Astrocyte (in vitro differentiated cells and primary cell): ENCODE data around the gene KIFAP3. TPM values are rescaled to one million over a fixed set of nuclear protein-coding genes. Genes with fewer than 3 reads are reported as not detected.

Experiments
- DNase-seq: peaks from one replicate; pipeline ENCODE4 v3.0.0-alpha.2; 2010; ENCODE audit warnings: low read depth
- FAIRE-seq: peaks from 2 replicates; lab custom pipeline; 2011; peaks lifted over from hg19 to GRCh38; lab: Jason Lieb, UNC
- H2AFZ ChIP-seq: 2 replicates; pipeline ENCODE4 v1.6.0; 2012; ENCODE audit warnings: low read depth, low read length, inconsistent platforms
- H3K27ac ChIP-seq: 2 replicates; pipeline ENCODE4 v1.5.1; 2011; ENCODE audit warnings: low read depth, low read length, inconsistent platforms
- H3K27me3 ChIP-seq: 2 replicates; pipeline ENCODE4 v1.6.0; 2011; ENCODE audit warnings: low read length, inconsistent platforms; ENCODE audit not compliant: insufficient read depth
- H3K36me3 ChIP-seq: 2 replicates; pipeline ENCODE4 v1.5.1; 2011; ENCODE audit warnings: low read length, inconsistent platforms; ENCODE audit not compliant: insufficient read depth
- H3K4me1 ChIP-seq: 2 replicates; pipeline ENCODE4 v1.5.1; 2011; ENCODE audit warnings: low read length, inconsistent platforms; ENCODE audit not compliant: insufficient read depth
- H3K4me2 ChIP-seq: 2 replicates; pipeline ENCODE4 v1.6.0; 2012; ENCODE audit warnings: low read length, inconsistent platforms
- H3K4me3 ChIP-seq: 2 replicates; pipeline ENCODE4 v1.5.1; 2011; ENCODE audit warnings: low read depth, mild to moderate bottlenecking, low read length, inconsistent platforms; ENCODE audit not compliant: insufficient read depth
- H3K79me2 ChIP-seq: 2 replicates; pipeline ENCODE4 v1.6.0; 2012; ENCODE audit warnings: mild to moderate bottlenecking, low read length, inconsistent platforms; ENCODE audit not compliant: insufficient read depth
- H3K9ac ChIP-seq: 2 replicates; pipeline ENCODE4 v1.6.0; 2012; ENCODE audit warnings: mild to moderate bottlenecking, low read length, inconsistent platforms
- H3K9me3 ChIP-seq: 2 replicates; pipeline ENCODE4 v1.5.1; 2012; ENCODE audit warnings: low read depth, mild to moderate bottlenecking, low read length, inconsistent platforms; ENCODE audit not compliant: insufficient read depth
- H4K20me1 ChIP-seq: 2 replicates; pipeline ENCODE4 v1.6.0; 2012; ENCODE audit warnings: low read length, inconsistent platforms; ENCODE audit not compliant: insufficient read depth
- H3K27ac Mint-ChIP-seq: one replicate; pipeline ENCODE4 v1.8.0; 2021; ENCODE audit warnings: mild to moderate bottlenecking, mixed read lengths; ENCODE audit not compliant: unreplicated experiment
- H3K27me3 Mint-ChIP-seq: one replicate; pipeline ENCODE4 v1.8.0; 2021; ENCODE audit warnings: low read depth, mixed read lengths; ENCODE audit not compliant: unreplicated experiment
- H3K36me3 Mint-ChIP-seq: one replicate; pipeline ENCODE4 v1.8.0; 2021; ENCODE audit warnings: low read depth, mixed read lengths; ENCODE audit not compliant: unreplicated experiment
- H3K4me1 Mint-ChIP-seq: one replicate; pipeline ENCODE4 v1.8.0; 2021; ENCODE audit warnings: low read depth, mixed read lengths; ENCODE audit not compliant: unreplicated experiment
- H3K4me3 Mint-ChIP-seq: one replicate; pipeline ENCODE4 v1.8.0; 2021; ENCODE audit warnings: mild to moderate bottlenecking, moderate library complexity, mixed read lengths; ENCODE audit not compliant: unreplicated experiment
- H3K9me3 Mint-ChIP-seq: one replicate; pipeline ENCODE4 v1.8.0; 2021; ENCODE audit warnings: mild to moderate bottlenecking, mixed read lengths; ENCODE audit not compliant: unreplicated experiment
- EZH2 ChIP-seq: IDR thresholded peaks from 2 replicates; pipeline ENCODE4 v1.6.1; 2012; ENCODE audit warnings: mild to moderate bottlenecking, low read length, inconsistent platforms; ENCODE audit not compliant: insufficient read depth
- total RNA-seq: library from RNA; stranded (reverse); gene quantifications from 2 replicates; pipeline ENCODE4 v1.2.1, GENCODE V29; 2021
- TF ChIP-seq, protein P1 (sequence below): IDR thresholded peaks from 2 replicates; pipeline ENCODE4 v1.5.1; 2011; ENCODE audit warnings: low read depth, mild to moderate bottlenecking, inconsistent platforms, low read length, moderate library complexity; ENCODE audit not compliant: insufficient read depth

KIFAP3 gene
- total RNA-seq, 1 donor from 2014 or later: 32.8 TPM

DNA sequence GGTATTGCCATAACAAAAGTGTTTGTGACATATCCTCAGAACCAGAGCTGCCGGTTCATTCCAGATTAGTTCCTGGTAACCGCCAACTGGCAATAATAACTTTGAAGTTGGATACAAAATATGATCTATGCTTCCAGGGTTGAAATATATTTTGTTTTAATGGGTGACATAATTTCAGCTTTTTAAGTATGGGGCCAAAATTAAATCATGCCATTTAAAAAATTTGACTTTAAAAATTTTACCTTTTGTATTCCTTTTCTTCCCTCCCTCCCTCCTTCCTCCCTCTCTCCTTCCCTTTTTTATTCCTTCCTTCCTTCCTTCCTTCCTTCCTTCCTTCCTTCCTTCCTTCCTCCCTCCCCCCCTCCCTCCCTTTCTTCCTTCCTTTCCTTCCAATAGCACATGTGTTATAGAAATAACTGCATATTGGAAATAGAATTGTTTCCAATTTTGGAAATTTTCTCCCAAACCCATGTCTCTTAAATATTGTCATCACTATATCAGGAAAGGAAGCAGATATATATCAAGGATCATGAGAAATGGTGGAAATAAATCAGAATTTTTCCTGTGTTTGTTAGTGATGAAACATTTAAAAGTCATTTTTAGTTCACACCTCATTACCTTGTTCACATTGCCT lies 12.0 kb upstream of the KIFAP3 start:
- Mint-ChIP-seq H3K9me3 (no peaks in the 10 kb centered on the region), H3K4me3 (no peak overlapping the region), H3K27ac (no peak overlapping the region), H3K4me1 (no peaks in the 10 kb centered on the region), H3K27me3 (no peaks in the 10 kb centered on the region), H3K36me3 (no peaks in the 10 kb centered on the region)
- H3K4me2 ChIP-seq: no peak overlapping the region
- H3K4me3 ChIP-seq: no peak overlapping the region
- DNase-seq: no peak
- H3K9ac ChIP-seq: no peak overlapping the region
- no peak for TF ChIP-seq EZH2
- TF ChIP-seq, protein P1, sequence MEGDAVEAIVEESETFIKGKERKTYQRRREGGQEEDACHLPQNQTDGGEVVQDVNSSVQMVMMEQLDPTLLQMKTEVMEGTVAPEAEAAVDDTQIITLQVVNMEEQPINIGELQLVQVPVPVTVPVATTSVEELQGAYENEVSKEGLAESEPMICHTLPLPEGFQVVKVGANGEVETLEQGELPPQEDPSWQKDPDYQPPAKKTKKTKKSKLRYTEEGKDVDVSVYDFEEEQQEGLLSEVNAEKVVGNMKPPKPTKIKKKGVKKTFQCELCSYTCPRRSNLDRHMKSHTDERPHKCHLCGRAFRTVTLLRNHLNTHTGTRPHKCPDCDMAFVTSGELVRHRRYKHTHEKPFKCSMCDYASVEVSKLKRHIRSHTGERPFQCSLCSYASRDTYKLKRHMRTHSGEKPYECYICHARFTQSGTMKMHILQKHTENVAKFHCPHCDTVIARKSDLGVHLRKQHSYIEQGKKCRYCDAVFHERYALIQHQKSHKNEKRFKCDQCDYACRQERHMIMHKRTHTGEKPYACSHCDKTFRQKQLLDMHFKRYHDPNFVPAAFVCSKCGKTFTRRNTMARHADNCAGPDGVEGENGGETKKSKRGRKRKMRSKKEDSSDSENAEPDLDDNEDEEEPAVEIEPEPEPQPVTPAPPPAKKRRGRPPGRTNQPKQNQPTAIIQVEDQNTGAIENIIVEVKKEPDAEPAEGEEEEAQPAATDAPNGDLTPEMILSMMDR: no peak
- FAIRE-seq: no peak
- no peaks in the 10 kb centered on the region for H3K79me2 ChIP-seq
- no peak overlapping the region for H3K27ac ChIP-seq
- no peaks in the 10 kb centered on the region for H3K4me1 ChIP-seq
- no peaks in the 10 kb centered on the region for H4K20me1 ChIP-seq
- no peaks in the 10 kb centered on the region for H3K9me3 ChIP-seq
- H2AFZ ChIP-seq: no peak overlapping the region
- no peaks in the 10 kb centered on the region for H3K36me3 ChIP-seq
- no peaks in the 10 kb centered on the region for H3K27me3 ChIP-seq

- DNase-seq (no peak), FAIRE-seq (no peak)
- Histone ChIP-seq H3K27me3 (no peaks in the 10 kb centered on the region), H3K4me1 (no peaks in the 10 kb centered on the region), H3K79me2 (no peaks in the 10 kb centered on the region), H3K4me2 (no peak overlapping the region), H3K9me3 (no peaks in the 10 kb centered on the region), H3K4me3 (no peak overlapping the region), H2AFZ (no peak overlapping the region), H3K27ac (no peak overlapping the region), H4K20me1 (no peaks in the 10 kb centered on the region), H3K36me3 (no peaks in the 10 kb centered on the region), H3K9ac (no peak overlapping the region)
- Mint-ChIP-seq H3K9me3 (no peaks in the 10 kb centered on the region), H3K27ac (no peak overlapping the region), H3K4me3 (no peak overlapping the region), H3K27me3 (no peaks in the 10 kb centered on the region), H3K4me1 (no peaks in the 10 kb centered on the region), H3K36me3 (no peaks in the 10 kb centered on the region)
- TF ChIP-seq, protein P1: no peak
- no peak for TF ChIP-seq EZH2
Measured at GRCh38 chr1:170085091-170085490, 10.6 kb upstream of the KIFAP3 start.

GRCh38 chr1:170078610-170079189 lies 4.2 kb upstream of the KIFAP3 start:
- no peak overlapping the region for H3K27ac ChIP-seq
- Mint-ChIP-seq H3K4me1 (no peaks in the 10 kb centered on the region), H3K36me3 (no peaks in the 10 kb centered on the region), H3K4me3 (no peak overlapping the region), H3K27ac (no peak overlapping the region), H3K9me3 (no peaks in the 10 kb centered on the region), H3K27me3 (no peaks in the 10 kb centered on the region)
- H3K79me2 ChIP-seq: peaks cover 7% of the 10 kb centered on the region
- peaks cover 6% of the 10 kb centered on the region for H3K9me3 ChIP-seq
- no peak for FAIRE-seq
- H3K27me3 ChIP-seq: no peaks in the 10 kb centered on the region
- no peak overlapping the region for H3K4me2 ChIP-seq
- no peak overlapping the region for H3K4me3 ChIP-seq
- H4K20me1 ChIP-seq: no peaks in the 10 kb centered on the region
- H3K4me1 ChIP-seq: no peaks in the 10 kb centered on the region
- no peaks in the 10 kb centered on the region for H3K36me3 ChIP-seq
- DNase-seq: no peak
- no peak overlapping the region for H2AFZ ChIP-seq
- H3K9ac ChIP-seq: no peak overlapping the region
- no peak for TF ChIP-seq EZH2
- TF ChIP-seq, protein P1: no peak
